Calu3 (cell line): ENCODE measurements around the gene SESN2. TPM values are rescaled to one million over a fixed set of nuclear protein-coding genes. Genes with fewer than 3 reads are reported as not detected.
A peak's percentile ranks its signal among the peaks of the same experiment; 100 is the strongest.
"Not testable (repeated sequence)": the region's sequence is repeated elsewhere in the genome, so short reads cannot be mapped to it uniquely, and the experiment has no call there.

Experiments used
- BruUV-seq: library from RNA; stranded (reverse); fragments of 400-500 nt; replicated peaks from 2 replicates; lab custom pipeline; 2021; lab: Mats Ljungman, UMichigan
- CTCF ChIA-PET: fragments of 300-600 bp; sonication (Branson Sonifier 250); formaldehyde crosslinking; loops from one replicate; lab custom pipeline; 2022; ENCODE audit warnings: antibody characterized with exemption; lab: Charles Lee
- DNase-seq: peaks from one replicate; pipeline ENCODE4 v3.0.0; 2022
- H3K27ac Mint-ChIP-seq: one replicate; pipeline ENCODE4 v1.8.0; 2022; ENCODE audit warnings: mixed read lengths; ENCODE audit not compliant: unreplicated experiment
- H3K27me3 Mint-ChIP-seq: one replicate; pipeline ENCODE4 v1.8.0; 2022; ENCODE audit warnings: mixed read lengths; ENCODE audit not compliant: unreplicated experiment
- H3K36me3 Mint-ChIP-seq: one replicate; pipeline ENCODE4 v1.8.0; 2022; ENCODE audit warnings: mild to moderate bottlenecking, moderate library complexity, mixed read lengths; ENCODE audit not compliant: insufficient read depth, unreplicated experiment
- H3K4me1 Mint-ChIP-seq: one replicate; pipeline ENCODE4 v1.8.0; 2022; ENCODE audit warnings: mild to moderate bottlenecking, low read depth, mixed read lengths; ENCODE audit not compliant: unreplicated experiment
- H3K4me3 Mint-ChIP-seq: one replicate; pipeline ENCODE4 v1.8.0; 2022; ENCODE audit warnings: mild to moderate bottlenecking, low read depth, moderate library complexity, mixed read lengths; ENCODE audit not compliant: unreplicated experiment
- H3K9me3 Mint-ChIP-seq: one replicate; pipeline ENCODE4 v1.8.0; 2022; ENCODE audit warnings: low read depth, mixed read lengths; ENCODE audit not compliant: unreplicated experiment
- CTCF ChIP-seq: fragments of 200-600 bp; IDR thresholded peaks from one replicate; pipeline ENCODE4 v1.8.0; 2022; ENCODE audit warnings: antibody characterized with exemption; ENCODE audit not compliant: unreplicated experiment
- intact Hi-C: fragments of 100-400 bp; cut with micrococcal nuclease; formaldehyde crosslinking; loops from one replicate; pipeline ENCODE4 v1.10.0; 2022; ENCODE audit not compliant: unreplicated experiment
- total RNA-seq: library from RNA; stranded (reverse); gene quantifications from 2 replicates; pipeline ENCODE4 v1.2.3, GENCODE V29; 2022

SESN2 gene
- total RNA-seq, 1 experiment from 2014 or later = 13.0 TPM

- H3K4me3 Mint-ChIP-seq = no peak overlapping the region
Observed at GRCh38 chr1:28326984-28327383, 67.7 kb downstream of the SESN2 start.

GRCh38 chr1:28327431-28327830, 68.1 kb downstream of the SESN2 start:
- H3K4me3 Mint-ChIP-seq, H3K27me3 Mint-ChIP-seq, H3K9me3 Mint-ChIP-seq, DNase-seq, intact Hi-C loops, BruUV-seq: not testable (repeated sequence)
- peaks cover 35% of the 10 kb centered on the region for H3K36me3 Mint-ChIP-seq
- CTCF ChIA-PET = interaction anchor here (0.9 to 1.6 kb wide), 2 partner anchors 14 to 78 kb away, joined by 3 to 4 read pairs; no protein-coding TSS in a partner anchor
- peak overlapping the region; percentile 2 for H3K27ac Mint-ChIP-seq
- H3K4me1 Mint-ChIP-seq = peaks cover 25% of the 10 kb centered on the region

More at GRCh38 chr1:28326984-28327383, 67.7 kb downstream of the SESN2 start:
- no TSS peak for BruUV-seq
- H3K27ac Mint-ChIP-seq = peak overlapping the region; percentile 2
- CTCF ChIA-PET = interaction anchor here (0.9 to 1.6 kb wide), 2 partner anchors 13 to 78 kb away, joined by 3 to 4 read pairs; no protein-coding TSS in a partner anchor
- H3K36me3 Mint-ChIP-seq = peaks cover 35% of the 10 kb centered on the region
- peaks cover 25% of the 10 kb centered on the region for H3K4me1 Mint-ChIP-seq
- TF ChIP-seq CTCF = no peak
- no peak for DNase-seq
- no peaks in the 10 kb centered on the region for H3K27me3 Mint-ChIP-seq
- intact Hi-C loops = no loop called here
- H3K9me3 Mint-ChIP-seq = no peaks in the 10 kb centered on the region

- H3K27me3 Mint-ChIP-seq = no peaks in the 10 kb centered on the region
Observed at GRCh38 chr1:28328228-28328648, 68.9 kb downstream of the SESN2 start.

GRCh38 chr1:28329395-28330153, 70.3 kb downstream of the SESN2 start:
- no peaks in the 10 kb centered on the region for H3K9me3 Mint-ChIP-seq
- H3K27ac Mint-ChIP-seq = peak overlapping the region; percentile 91
- TSS peak; percentile 90 for BruUV-seq
- H3K27me3 Mint-ChIP-seq = no peaks in the 10 kb centered on the region
- TF ChIP-seq CTCF = no peak
- CTCF ChIA-PET = interaction anchor here (0.5 to 1.6 kb wide), 8 partner anchors 11 to 315 kb away, joined by 3 to 9 read pairs (median 5); no protein-coding TSS in a partner anchor
- DNase-seq = peak; percentile 30
- intact Hi-C loops = no loop called here
- H3K4me3 Mint-ChIP-seq = peak overlapping the region; percentile 77
- H3K36me3 Mint-ChIP-seq = peaks cover 37% of the 10 kb centered on the region
- peaks cover 11% of the 10 kb centered on the region for H3K4me1 Mint-ChIP-seq

More at GRCh38 chr1:28328228-28328648, 68.9 kb downstream of the SESN2 start:
- BruUV-seq = TSS peak; percentile 95
- intact Hi-C loops = no loop called here
- peak overlapping the region; percentile 77 for H3K4me3 Mint-ChIP-seq
- peaks cover 35% of the 10 kb centered on the region for H3K36me3 Mint-ChIP-seq
- H3K9me3 Mint-ChIP-seq = no peaks in the 10 kb centered on the region
- no peak for TF ChIP-seq CTCF
- peak overlapping the region; percentile 91 for H3K27ac Mint-ChIP-seq
- peaks cover 24% of the 10 kb centered on the region for H3K4me1 Mint-ChIP-seq
- CTCF ChIA-PET = interaction anchor here (0.6 to 1.6 kb wide), 8 partner anchors 9 to 84 kb away, joined by 3 to 9 read pairs (median 4); no protein-coding TSS in a partner anchor
- no peak for DNase-seq

Other genes with a start within 250 kb of the SESN2 start
- gene EYA3, start 170.9 kb upstream of the SESN2 start, total RNA-seq = 15.0 and 18.8 TPM in 2 replicates
- gene PTAFR, start 82.8 kb upstream of the SESN2 start, total RNA-seq = 2.4 and 2.5 TPM in 2 replicates
- gene DNAJC8, start 26.5 kb upstream of the SESN2 start, total RNA-seq = 57.6 and 58.3 TPM in 2 replicates
- gene ATP5IF1, start 23.4 kb upstream of the SESN2 start, total RNA-seq = 112 and 125 TPM in 2 replicates
- 17.4 and 18.8 TPM in 2 replicates for gene MED18, start 69.5 kb downstream of the SESN2 start, total RNA-seq
- 58.0 and 58.7 TPM in 2 replicates for gene PHACTR4, start 110.2 kb downstream of the SESN2 start, total RNA-seq
- 95.3 and 95.9 TPM in 2 replicates for gene RCC1, start 246.5 kb downstream of the SESN2 start, total RNA-seq